NB4 (cell line): ENCODE results near the gene LIMK2.
A peak's percentile ranks its signal among the peaks of the same experiment; 100 is the strongest.

Experiments
- DNase-seq: peaks from one replicate; pipeline ENCODE4 v3.0.0; 2010; ENCODE audit warnings: low read depth
- H3K4me3 ChIP-seq: one replicate; pipeline ENCODE4 v1.5.1; 2011; ENCODE audit warnings: mild to moderate bottlenecking, low read depth, low read length, moderate library complexity
- MYC ChIP-seq: IDR thresholded peaks from 2 replicates; pipeline ENCODE4 v1.6.1; 2011; ENCODE audit warnings: low read depth, low read length
- POLR2A ChIP-seq: IDR thresholded peaks from 2 replicates; pipeline ENCODE4 v1.6.1; 2011; ENCODE audit warnings: mild to moderate bottlenecking; ENCODE audit not compliant: insufficient read length; ENCODE audit errors: extremely low read depth
- TF ChIP-seq, protein P1 (sequence below): IDR thresholded peaks from one replicate; pipeline ENCODE4 v1.5.1; 2012; ENCODE audit warnings: low read depth, low read length
- TF ChIP-seq, protein P2 (sequence below): IDR thresholded peaks from 2 replicates; pipeline ENCODE4 v1.6.1; 2011; ENCODE audit warnings: low read depth, low read length

LIMK2 gene

DNA sequence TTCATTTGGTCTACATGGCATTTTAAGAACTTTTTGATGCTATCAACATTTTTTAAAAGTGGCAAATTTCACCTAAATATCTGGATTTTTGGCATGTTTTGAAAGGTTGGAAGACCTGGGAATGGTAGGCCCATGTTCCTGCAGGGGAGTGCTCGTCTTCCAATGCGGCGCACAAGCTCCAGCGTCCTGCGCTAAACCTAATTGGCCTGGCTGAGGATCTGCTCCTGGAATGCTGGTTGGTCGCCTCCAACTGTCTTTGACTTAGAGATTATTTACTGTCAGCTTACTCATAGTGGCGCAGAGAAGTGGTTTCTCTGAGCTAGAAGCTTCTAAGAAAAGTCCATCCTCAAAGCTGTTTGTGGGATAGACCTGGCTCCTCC lies 626 bp upstream of the LIMK2 start:
- no peak for TF ChIP-seq POLR2A
- TF ChIP-seq, protein P1, sequence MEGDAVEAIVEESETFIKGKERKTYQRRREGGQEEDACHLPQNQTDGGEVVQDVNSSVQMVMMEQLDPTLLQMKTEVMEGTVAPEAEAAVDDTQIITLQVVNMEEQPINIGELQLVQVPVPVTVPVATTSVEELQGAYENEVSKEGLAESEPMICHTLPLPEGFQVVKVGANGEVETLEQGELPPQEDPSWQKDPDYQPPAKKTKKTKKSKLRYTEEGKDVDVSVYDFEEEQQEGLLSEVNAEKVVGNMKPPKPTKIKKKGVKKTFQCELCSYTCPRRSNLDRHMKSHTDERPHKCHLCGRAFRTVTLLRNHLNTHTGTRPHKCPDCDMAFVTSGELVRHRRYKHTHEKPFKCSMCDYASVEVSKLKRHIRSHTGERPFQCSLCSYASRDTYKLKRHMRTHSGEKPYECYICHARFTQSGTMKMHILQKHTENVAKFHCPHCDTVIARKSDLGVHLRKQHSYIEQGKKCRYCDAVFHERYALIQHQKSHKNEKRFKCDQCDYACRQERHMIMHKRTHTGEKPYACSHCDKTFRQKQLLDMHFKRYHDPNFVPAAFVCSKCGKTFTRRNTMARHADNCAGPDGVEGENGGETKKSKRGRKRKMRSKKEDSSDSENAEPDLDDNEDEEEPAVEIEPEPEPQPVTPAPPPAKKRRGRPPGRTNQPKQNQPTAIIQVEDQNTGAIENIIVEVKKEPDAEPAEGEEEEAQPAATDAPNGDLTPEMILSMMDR = no peak
- TF ChIP-seq MYC = no peak
- TF ChIP-seq, protein P2, sequence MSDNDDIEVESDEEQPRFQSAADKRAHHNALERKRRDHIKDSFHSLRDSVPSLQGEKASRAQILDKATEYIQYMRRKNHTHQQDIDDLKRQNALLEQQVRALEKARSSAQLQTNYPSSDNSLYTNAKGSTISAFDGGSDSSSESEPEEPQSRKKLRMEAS = no peak

DNA sequence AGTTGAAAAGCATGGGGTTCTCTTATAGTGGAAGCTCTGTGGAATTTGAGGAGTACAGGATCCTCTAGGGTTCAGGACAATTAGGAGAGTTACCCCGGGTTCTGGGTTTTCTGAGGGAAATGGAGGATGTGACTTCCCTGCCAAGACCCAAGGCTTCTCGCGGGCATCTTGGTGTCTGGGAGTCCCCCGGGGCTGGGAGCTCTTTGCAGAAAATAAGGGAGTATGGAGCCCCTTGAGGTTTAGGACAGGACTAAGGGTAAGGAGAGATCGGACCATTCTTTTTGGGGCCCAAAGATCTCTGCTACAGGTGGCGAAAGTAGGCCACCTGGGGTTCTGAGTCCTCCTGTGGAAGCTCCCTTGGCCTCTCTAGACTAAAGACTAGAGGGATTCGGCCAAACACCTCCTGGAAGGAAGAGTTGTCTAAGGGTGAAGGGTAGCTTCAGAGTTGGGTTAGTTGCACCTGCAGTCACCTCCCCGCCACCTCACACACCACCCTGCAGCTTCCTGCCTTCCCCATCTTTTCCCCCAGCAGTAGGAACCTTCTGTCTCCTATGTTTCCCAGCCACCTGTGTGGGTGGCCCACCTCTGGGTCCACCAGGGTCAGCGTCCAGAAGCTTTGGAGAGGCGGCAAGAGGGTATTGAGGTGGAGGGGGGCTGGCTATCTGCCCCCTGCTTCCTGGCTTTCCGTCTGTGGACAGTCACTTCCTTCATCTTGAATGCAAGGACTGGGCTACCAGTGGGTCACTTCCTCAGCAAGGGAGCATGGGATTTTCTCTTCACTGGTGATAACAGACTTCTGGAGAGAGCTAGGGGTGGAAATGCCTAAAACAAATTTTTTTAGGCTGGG lies 908 bp downstream of the LIMK2 start:
- H3K4me3 ChIP-seq = peak overlapping the region; percentile 76
- no peak for DNase-seq
- no peak for TF ChIP-seq POLR2A
- TF ChIP-seq MYC = no peak
- TF ChIP-seq, protein P2 = no peak
- TF ChIP-seq, protein P1 = no peak

More for the DNA sequence above, 626 bp upstream of the LIMK2 start:
- peak overlapping the region; percentile 52 for H3K4me3 ChIP-seq
- DNase-seq = no peak

DNA sequence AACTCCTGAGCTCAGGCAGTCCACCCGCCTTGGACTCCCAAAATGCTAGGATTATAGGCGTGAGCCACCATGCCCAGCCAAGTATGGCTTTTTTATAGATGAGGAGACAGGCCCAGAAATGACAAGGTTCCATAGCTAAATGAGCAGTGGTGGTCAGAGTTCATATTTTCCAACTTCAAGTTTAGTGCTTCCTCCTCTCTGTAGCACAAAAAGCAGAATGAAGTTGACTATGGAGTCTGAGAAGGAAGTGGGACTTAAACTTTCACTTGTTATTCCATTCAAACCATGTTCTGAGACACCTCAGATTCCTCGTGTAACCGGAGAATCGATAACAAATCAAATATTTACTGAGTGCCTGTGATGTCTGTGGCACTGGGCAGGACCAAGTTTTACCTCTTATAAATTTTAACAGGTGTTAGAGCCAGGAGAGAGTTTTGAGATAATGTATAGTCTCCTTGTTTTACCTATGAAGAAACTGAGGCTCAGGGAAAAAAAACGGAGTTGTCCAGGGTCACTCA lies 3.0 kb downstream of the LIMK2 start:
- no peak for DNase-seq
- TF ChIP-seq MYC (no peak), POLR2A (no peak)
- TF ChIP-seq, protein P1 = no peak
- TF ChIP-seq, protein P2 = no peak
- no peak overlapping the region for H3K4me3 ChIP-seq

DNA sequence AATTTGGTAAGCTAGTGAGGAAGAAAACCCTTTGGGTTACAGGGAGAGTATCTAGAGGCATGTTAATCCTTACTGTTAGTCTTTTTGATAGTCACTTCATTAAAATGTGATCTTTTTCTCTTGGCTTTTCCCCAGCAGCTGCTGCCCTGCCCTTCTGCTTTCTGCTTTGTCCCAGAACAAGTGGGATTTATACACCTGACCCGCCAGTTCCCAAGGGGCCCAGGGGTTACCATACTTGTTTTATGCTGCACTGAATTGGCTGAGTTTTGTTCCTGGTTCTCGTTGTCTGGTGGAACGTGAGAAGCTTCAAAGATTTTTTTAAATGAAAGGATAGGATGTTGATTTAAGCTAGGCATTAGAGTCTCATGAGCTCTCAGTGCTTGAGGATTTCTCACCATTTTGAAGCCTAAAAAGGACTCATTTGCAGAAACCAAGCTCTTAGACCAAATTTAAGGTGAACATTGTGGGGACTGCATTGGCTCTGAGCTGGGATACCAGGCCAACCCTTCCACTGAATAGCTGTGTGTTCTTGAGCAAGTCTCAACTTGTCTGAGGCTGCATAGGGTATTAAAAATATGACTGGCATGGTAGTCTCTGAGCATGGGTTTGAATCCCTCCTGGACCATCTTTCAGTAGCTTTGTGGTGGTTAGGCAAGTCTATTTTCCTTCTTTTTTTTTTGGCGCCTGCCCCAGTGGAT lies 6.6 kb downstream of the LIMK2 start:
- DNase-seq = no peak
- TF ChIP-seq, protein P1 = no peak
- TF ChIP-seq POLR2A (no peak), MYC (no peak)
- TF ChIP-seq, protein P2 = no peak
- no peak overlapping the region for H3K4me3 ChIP-seq

DNA sequence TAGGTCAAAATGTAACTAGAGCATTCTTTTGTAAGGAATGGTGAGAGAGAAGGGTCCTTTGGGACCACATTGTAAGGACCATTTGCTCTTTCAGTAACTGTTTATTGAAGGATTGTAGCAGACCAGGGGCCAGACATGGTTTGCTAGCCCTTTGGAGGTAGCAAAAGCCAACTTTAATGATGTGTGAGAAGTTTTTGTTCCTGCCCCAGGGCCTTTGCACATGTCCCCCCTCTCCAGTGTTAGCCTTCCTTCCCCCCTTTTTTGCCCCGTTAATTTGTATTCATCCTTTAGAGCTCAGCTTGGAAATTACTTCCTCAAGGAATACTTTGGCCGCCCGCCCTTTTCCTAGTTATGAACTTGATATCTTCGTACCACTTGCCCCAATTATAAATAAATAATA lies 9.0 kb downstream of the LIMK2 start:
- H3K4me3 ChIP-seq = no peak overlapping the region
- TF ChIP-seq POLR2A (no peak), MYC (no peak)
- TF ChIP-seq, protein P2 = no peak
- TF ChIP-seq, protein P1 = no peak
- no peak for DNase-seq
